ENCODE results near the gene HMCN1. TPM values are rescaled to one million over a fixed set of nuclear protein-coding genes. Genes with fewer than 3 reads are reported as not detected.

Gene HMCN1
- polyA plus RNA-seq, 3 donors from 2014 or later, result 0.33 to 0.38 TPM; not detected in 1

DNA sequence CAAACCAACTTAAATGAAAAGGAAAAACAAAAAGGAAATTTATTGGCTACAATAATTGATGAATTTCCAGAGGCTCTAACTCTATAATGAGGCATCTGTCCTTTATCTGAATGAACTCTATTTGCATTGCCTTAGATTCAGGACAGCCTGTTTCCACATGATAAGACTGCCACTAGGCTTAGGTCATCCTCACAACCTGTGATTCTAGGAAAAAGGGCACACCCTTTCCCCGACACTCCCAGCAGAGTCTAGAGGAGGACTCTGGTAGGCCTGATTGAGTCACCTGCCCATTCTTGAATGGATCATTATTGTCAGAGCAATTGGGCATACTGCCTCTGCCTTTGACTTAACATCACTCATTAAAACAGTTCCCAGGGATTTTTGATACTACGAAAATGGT lies 378.1 kb downstream of the HMCN1 start:
- Mint-ChIP-seq H3K27me3 (ENCODE audit: low read depth in 3 of 3) (no peaks in the 10 kb centered on the region), H3K27ac (no peak overlapping the region), H3K9me3 (peaks cover 0 to 10% (median 6%) of the 10 kb centered on the region in 6 donors), H3K4me3 (no peak overlapping the region), H3K4me1 (no peaks in the 10 kb centered on the region), H3K36me3 (no peaks in the 10 kb centered on the region)
- DNase-seq, result no peak

DNA sequence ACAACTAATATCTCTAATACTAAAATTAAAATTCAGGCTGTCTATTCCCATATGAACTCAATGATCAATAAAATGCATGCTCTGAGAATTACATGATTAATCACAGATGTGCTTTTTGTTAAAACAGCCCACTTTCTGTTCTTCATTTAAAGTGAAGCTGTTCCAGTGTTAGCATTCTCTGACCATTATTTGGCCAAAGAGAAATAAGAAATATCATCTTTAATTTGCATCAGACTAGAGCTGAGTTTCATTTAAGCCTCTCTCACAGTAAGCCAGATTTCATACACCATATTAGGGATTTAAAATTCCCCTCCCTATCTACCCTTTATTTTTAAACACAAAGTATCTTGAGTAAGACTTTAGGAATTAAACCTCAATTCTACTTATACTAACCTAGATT lies 379.3 kb downstream of the HMCN1 start:
- peaks cover 0 to 10% (median 6%) of the 10 kb centered on the region in 6 donors for H3K9me3 Mint-ChIP-seq
- H3K27me3 Mint-ChIP-seq (ENCODE audit: low read depth in 3 of 3), result no peaks in the 10 kb centered on the region
- no peaks in the 10 kb centered on the region for H3K4me1 Mint-ChIP-seq
- no peak overlapping the region for H3K4me3 Mint-ChIP-seq
- no peaks in the 10 kb centered on the region for H3K36me3 Mint-ChIP-seq
- DNase-seq, result no peak
- H3K27ac Mint-ChIP-seq, result no peak overlapping the region

DNA sequence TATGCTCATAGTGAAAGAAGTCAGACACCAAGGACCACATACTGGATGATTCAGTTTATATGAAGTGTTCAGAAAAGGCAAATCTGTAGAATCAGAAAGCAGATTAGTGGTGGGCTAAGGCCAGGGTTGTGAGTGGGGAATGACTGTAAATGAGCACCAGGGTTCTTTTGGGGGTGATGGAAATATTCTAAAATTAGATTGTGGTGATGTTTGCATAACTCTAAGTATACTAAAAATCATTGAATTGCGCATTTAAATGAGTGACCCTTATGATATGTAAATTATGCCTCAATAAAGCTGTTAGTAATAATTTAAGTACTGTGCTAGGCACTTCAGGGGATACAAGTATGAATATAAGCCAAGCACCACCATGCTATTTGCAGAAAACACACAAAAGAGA lies 384.5 kb downstream of the HMCN1 start:
- no peak for DNase-seq
- Mint-ChIP-seq H3K27ac (no peak overlapping the region), H3K4me3 (no peak overlapping the region), H3K36me3 (no peaks in the 10 kb centered on the region), H3K27me3 (ENCODE audit: low read depth in 3 of 3) (peaks cover 0 to 1% (median 0%) of the 10 kb centered on the region in 3 donors), H3K9me3 (peaks cover 0 to 7% (median 1%) of the 10 kb centered on the region in 6 donors), H3K4me1 (no peaks in the 10 kb centered on the region)

DNA sequence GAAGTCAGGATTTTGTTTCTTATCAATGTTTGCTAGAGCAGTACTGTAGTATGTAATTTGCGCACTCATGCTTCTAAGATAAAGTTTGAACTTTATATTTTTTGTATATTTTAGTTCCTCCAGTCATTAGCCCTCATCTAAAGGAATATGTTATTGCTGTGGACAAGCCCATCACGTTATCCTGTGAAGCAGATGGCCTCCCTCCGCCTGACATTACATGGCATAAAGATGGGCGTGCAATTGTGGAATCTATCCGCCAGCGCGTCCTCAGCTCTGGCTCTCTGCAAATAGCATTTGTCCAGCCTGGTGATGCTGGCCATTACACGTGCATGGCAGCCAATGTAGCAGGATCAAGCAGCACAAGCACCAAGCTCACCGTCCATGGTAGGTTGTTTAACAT lies 388.6 kb downstream of the HMCN1 start:
- no peaks in the 10 kb centered on the region for H3K36me3 Mint-ChIP-seq
- peaks cover 0 to 4% (median 0%) of the 10 kb centered on the region in 6 donors for H3K9me3 Mint-ChIP-seq
- H3K27me3 Mint-ChIP-seq (ENCODE audit: low read depth in 3 of 3), result peaks cover 0 to 5% (median 1%) of the 10 kb centered on the region in 3 donors
- DNase-seq, result no peak
- H3K4me1 Mint-ChIP-seq, result no peaks in the 10 kb centered on the region
- H3K27ac Mint-ChIP-seq, result no peak overlapping the region
- no peak overlapping the region for H3K4me3 Mint-ChIP-seq

DNA sequence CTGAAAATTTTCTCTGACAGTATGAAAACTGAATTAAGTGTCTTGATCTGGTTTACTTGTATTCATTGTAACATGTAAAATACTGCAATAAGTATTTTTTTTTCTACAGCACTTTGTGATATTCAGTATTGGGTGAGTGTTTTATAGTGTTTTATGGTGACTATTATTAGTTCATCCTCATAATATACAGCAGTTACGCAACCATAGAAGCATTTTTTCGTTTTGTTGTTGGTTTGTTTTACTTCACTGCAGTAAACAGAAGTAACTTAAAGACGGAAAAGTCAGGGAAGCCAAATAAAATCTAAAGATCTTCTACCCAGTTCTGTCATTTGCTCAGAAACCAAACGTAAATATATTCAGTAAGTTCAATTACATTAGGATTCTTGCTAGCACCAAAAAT lies 390.8 kb downstream of the HMCN1 start:
- Mint-ChIP-seq H3K27ac (no peak overlapping the region), H3K36me3 (no peaks in the 10 kb centered on the region), H3K9me3 (peaks cover 0 to 3% (median 0%) of the 10 kb centered on the region in 6 donors), H3K4me3 (no peak overlapping the region), H3K4me1 (no peaks in the 10 kb centered on the region), H3K27me3 (ENCODE audit: low read depth in 3 of 3) (peaks cover 0 to 5% (median 0%) of the 10 kb centered on the region in 3 donors)
- no peak for DNase-seq

DNA sequence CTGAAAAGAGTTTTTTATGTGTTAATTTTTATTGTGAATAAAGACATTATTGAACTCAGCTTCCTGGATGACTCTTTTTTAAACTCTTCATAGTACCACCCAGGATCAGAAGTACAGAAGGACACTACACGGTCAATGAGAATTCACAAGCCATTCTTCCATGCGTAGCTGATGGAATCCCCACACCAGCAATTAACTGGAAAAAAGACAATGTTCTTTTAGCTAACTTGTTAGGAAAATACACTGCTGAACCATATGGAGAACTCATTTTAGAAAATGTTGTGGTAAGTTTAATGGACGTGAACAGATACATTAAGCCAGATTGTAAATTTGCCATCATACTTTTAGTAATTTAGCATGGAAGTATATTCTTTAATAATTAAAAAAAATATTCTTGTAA lies 391.3 kb downstream of the HMCN1 start:
- Mint-ChIP-seq H3K4me3 (no peak overlapping the region), H3K9me3 (peaks cover 0 to 3% (median 0%) of the 10 kb centered on the region in 6 donors), H3K27ac (no peak overlapping the region), H3K4me1 (no peaks in the 10 kb centered on the region), H3K36me3 (no peaks in the 10 kb centered on the region), H3K27me3 (ENCODE audit: low read depth in 3 of 3) (peaks cover 0 to 5% (median 0%) of the 10 kb centered on the region in 3 donors)
- no peak for DNase-seq

DNA sequence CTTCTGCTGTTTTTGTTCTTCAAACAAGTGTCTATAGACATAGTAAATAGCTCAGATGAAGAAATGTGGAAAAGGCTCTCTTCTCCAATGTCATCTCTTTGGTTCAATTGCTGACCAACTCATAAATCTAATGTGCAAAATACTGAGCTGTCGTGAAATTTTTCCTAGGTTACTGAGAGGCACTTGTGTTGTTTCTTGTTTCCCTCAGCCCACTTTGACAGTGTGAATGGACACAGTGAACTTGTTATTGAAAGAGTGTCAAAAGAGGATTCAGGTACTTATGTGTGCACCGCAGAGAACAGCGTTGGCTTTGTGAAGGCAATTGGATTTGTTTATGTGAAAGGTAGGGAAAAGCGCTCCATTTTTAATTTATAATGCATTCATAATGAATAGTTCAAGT lies 395.6 kb downstream of the HMCN1 start:
- H3K4me1 Mint-ChIP-seq, result no peaks in the 10 kb centered on the region
- peaks cover 0 to 5% (median 0%) of the 10 kb centered on the region in 3 donors for H3K27me3 Mint-ChIP-seq (ENCODE audit: low read depth in 3 of 3)
- no peaks in the 10 kb centered on the region for H3K36me3 Mint-ChIP-seq
- H3K4me3 Mint-ChIP-seq, result no peak overlapping the region
- no peak for DNase-seq
- H3K9me3 Mint-ChIP-seq, result peaks cover 0 to 2% (median 0%) of the 10 kb centered on the region in 6 donors
- H3K27ac Mint-ChIP-seq, result no peak overlapping the region

DNA sequence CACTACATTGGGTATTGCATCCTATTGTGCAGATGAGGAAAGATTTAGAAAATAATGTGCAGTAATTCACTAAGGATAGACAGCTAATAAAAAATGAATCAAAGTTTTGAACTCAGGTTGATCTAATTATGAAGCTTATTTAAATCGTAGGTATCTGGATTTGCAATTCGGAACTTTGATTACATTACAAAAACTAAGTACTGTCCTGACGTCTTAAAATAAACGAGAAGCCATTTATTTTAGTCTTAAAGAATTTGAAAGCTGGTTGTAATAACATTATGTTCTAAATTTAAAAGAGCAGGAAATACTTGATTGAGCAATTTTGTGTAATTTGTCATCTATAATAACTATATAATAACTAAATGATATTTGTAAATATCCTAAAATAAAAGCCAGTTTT lies 404.9 kb downstream of the HMCN1 start:
- Mint-ChIP-seq H3K9me3 (peaks cover 0 to 3% (median 0%) of the 10 kb centered on the region in 6 donors), H3K4me1 (no peaks in the 10 kb centered on the region), H3K36me3 (no peaks in the 10 kb centered on the region), H3K27ac (no peak overlapping the region), H3K4me3 (no peak overlapping the region), H3K27me3 (ENCODE audit: low read depth in 3 of 3) (peaks cover 0 to 6% (median 0%) of the 10 kb centered on the region in 3 donors)
- DNase-seq, result no peak

DNA sequence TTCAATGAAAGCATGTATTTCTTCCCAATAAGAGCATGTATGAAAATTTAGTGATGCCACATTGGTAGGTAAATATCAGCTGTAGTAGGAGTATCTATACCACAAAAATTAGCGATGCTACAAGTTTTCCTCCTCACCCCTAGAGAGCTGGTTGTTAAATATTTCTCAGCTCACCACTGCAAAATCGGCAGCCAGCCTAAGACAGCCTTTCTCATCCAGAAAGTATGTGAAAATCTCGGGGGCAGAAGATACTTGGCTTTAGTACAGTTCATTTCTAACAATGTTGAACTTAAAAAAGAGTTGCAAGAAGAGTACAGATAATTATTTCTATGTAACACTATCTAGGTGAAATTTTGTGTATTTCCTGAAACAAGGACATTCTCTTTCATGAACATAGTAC lies 405.5 kb downstream of the HMCN1 start:
- H3K9me3 Mint-ChIP-seq, result peaks cover 0 to 6% (median 0%) of the 10 kb centered on the region in 6 donors
- no peak overlapping the region for H3K4me3 Mint-ChIP-seq
- no peaks in the 10 kb centered on the region for H3K36me3 Mint-ChIP-seq
- H3K4me1 Mint-ChIP-seq, result no peaks in the 10 kb centered on the region
- H3K27me3 Mint-ChIP-seq (ENCODE audit: low read depth in 3 of 3), result peaks cover 0 to 6% (median 0%) of the 10 kb centered on the region in 3 donors
- H3K27ac Mint-ChIP-seq, result no peak overlapping the region
- no peak for DNase-seq

DNA sequence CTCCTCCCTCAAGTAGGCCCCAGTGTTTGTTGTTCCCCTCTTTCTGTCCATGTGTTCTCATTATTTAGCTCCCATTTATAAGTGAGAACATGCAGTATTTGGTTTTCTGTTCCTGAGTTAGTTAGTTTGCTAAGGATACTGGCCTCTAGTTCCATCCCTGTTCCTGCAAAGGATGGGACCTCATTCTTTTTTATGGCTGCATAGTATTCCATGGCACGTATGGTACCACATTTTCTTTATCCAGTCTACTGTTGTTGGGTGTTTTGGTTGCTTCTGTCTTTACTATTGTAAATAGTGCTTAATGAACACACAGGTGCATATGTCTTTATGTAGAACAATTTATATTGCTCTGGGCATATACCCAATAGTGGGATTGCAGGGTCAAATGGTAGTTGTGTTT lies 408.0 kb downstream of the HMCN1 start:
- H3K36me3 Mint-ChIP-seq, result no peaks in the 10 kb centered on the region
- H3K4me1 Mint-ChIP-seq, result no peaks in the 10 kb centered on the region
- H3K27ac Mint-ChIP-seq, result no peak overlapping the region
- no peak for DNase-seq
- no peak overlapping the region for H3K4me3 Mint-ChIP-seq
- peaks cover 0 to 6% (median 1%) of the 10 kb centered on the region in 6 donors for H3K9me3 Mint-ChIP-seq
- H3K27me3 Mint-ChIP-seq (ENCODE audit: low read depth in 3 of 3), result peaks cover 0 to 3% (median 0%) of the 10 kb centered on the region in 3 donors

DNA sequence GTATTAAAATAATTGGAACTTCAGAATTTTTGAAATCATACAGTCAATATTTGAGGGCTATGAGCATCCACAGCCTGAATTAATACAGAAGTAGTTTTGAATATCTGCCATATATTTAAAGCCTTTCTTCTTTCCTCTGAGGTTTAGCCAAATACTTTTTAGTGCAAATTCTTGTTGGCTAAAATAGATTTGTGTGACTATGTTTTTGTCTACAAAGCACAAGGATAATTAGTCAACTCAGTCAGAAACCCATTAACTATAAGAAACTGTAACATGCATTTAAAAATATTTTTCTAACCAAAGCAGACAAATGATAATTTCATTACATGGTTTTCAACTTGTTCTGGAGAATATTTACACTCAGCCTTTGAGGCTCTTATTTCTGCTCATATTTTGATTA lies 408.7 kb downstream of the HMCN1 start:
- no peaks in the 10 kb centered on the region for H3K36me3 Mint-ChIP-seq
- peaks cover 0 to 3% (median 2%) of the 10 kb centered on the region in 6 donors for H3K9me3 Mint-ChIP-seq
- H3K4me3 Mint-ChIP-seq, result no peak overlapping the region
- H3K27ac Mint-ChIP-seq, result no peak overlapping the region
- H3K27me3 Mint-ChIP-seq (ENCODE audit: low read depth in 3 of 3), result peaks cover 0 to 3% (median 0%) of the 10 kb centered on the region in 3 donors
- H3K4me1 Mint-ChIP-seq, result no peaks in the 10 kb centered on the region
- DNase-seq, result no peak

DNA sequence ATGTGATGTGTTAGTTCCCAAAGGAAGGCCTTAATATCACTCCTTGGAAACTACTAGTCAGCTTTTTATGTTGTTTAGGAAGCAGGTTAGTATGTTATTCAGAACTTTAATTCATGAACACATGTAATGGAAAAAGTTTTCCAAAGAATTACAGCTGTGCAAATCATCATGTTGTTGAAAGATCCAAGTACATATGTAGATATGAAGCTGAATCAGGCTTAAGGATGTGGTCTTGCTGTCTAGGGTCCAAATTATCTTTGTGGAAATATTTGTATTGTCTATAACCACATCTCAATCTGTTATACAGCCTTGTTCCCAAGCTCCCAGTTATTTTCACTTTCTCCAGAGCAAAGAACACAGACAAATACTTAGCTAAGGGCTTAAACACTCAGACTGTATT lies 409.3 kb downstream of the HMCN1 start:
- no peaks in the 10 kb centered on the region for H3K36me3 Mint-ChIP-seq
- no peak for DNase-seq
- H3K9me3 Mint-ChIP-seq, result peaks cover 0 to 9% (median 3%) of the 10 kb centered on the region in 6 donors
- H3K4me3 Mint-ChIP-seq, result no peak overlapping the region
- H3K27me3 Mint-ChIP-seq (ENCODE audit: low read depth in 3 of 3), result peaks cover 0 to 3% (median 0%) of the 10 kb centered on the region in 3 donors
- no peaks in the 10 kb centered on the region for H3K4me1 Mint-ChIP-seq
- H3K27ac Mint-ChIP-seq, result no peak overlapping the region

DNA sequence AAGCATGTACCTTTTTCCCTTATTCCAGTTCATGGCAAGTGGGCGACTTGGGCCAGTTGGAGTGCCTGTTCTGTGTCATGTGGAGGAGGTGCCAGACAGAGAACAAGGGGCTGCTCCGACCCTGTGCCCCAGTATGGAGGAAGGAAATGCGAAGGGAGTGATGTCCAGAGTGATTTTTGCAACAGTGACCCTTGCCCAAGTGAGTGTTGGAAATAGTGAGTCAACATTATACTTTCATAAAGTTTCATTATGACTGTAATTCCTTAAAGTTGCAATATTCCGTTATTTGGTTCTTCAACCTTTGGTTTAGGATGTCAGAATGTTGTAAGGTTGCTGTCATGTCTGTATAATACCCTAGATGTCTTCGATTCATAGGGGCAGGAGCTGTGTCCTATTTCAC lies 410.3 kb downstream of the HMCN1 start:
- H3K27me3 Mint-ChIP-seq (ENCODE audit: low read depth in 3 of 3), result peaks cover 0 to 2% (median 0%) of the 10 kb centered on the region in 3 donors

DNA sequence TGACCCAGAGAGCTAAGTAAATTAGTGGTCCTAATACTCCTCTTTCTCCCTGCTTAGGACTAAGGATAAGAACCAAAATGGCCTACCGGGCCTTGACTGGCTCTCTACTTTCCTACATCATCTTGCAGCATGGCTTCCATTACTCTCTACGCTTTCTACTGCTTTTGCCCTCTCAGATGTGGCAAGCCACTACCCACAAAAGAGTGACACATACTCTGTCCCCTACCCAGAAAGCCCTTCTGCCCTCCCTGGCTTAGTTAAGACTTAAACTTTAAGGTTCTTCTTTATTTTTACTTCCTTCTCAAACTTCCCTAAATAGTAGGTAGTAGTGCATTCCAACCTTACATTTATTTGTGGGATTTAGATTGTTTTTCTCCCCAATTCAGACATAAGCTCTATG lies 412.8 kb downstream of the HMCN1 start:
- Mint-ChIP-seq H3K4me3 (no peak overlapping the region), H3K4me1 (no peaks in the 10 kb centered on the region), H3K9me3 (peaks cover 0 to 11% (median 4%) of the 10 kb centered on the region in 6 donors), H3K36me3 (no peaks in the 10 kb centered on the region), H3K27ac (no peak overlapping the region), H3K27me3 (ENCODE audit: low read depth in 3 of 3) (peaks cover 0 to 2% (median 0%) of the 10 kb centered on the region in 3 donors)
- DNase-seq, result no peak

More for the DNA sequence above, 410.3 kb downstream of the HMCN1 start:
- no peak for DNase-seq
- Mint-ChIP-seq H3K4me3 (no peak overlapping the region), H3K36me3 (no peaks in the 10 kb centered on the region), H3K27ac (no peak overlapping the region), H3K9me3 (peaks cover 0 to 11% (median 4%) of the 10 kb centered on the region in 6 donors), H3K4me1 (no peaks in the 10 kb centered on the region)

DNA sequence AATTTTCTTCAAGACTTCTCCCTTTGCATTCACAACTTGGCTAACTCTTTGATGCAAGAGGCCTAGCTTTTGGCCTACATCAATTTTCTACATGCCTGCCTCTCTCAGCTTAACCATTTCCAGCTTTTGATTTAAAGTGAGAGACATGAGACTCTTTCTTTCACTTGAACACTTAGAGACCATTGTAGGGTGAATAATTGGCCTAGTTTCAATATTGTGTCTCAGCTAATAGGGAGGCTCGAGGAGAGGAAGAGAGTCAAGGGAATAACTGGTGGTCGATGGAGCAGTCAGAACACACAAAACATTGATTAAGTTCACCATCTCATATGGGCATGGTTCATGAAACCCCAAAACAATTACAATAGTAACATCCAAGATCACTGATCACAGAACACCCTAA lies 415.4 kb downstream of the HMCN1 start:
- Mint-ChIP-seq H3K27ac (no peak overlapping the region), H3K27me3 (ENCODE audit: low read depth in 3 of 3) (no peaks in the 10 kb centered on the region), H3K9me3 (peaks cover 0 to 11% (median 4%) of the 10 kb centered on the region in 6 donors), H3K4me3 (no peak overlapping the region), H3K36me3 (no peaks in the 10 kb centered on the region), H3K4me1 (no peaks in the 10 kb centered on the region)
- DNase-seq, result no peak

Measured in immature natural killer cell (primary cell).